NCI-H1092 treated with DMSO at 0.1 percent for 48 hours (cell line): ENCODE data around the gene WDR82.

Experiments
- DNase-seq: peaks from one replicate; lab custom pipeline; 2025; lab: John Stamatoyannopoulos, UW

Gene WDR82

DNA sequence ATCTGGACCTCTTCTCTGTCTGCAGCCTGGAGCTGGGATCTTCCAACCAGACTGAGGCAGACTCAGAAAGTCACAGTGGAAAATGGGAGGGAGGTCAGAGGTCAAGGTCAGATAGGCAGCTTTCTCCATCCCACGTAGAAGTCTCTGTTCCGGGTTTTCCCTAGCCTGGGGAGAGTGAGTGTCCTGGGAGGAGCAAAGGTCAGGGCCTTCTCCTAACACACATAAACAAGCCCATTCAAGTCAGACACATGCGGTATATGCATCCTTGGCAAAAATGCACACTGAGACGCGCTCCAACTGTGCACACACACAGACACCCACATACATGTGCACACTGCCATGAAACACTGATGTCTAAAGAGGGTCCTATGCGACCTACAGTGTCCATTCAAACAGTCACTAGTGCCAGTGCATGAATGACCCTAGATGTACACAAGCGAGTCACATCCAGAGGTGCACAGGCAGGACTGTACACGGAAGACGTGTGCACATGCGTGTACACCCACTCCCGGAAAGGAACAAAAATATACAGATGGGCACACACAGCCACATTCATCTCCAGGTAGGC lies 40.2 kb downstream of the WDR82 start:
- no peak for DNase-seq

DNA sequence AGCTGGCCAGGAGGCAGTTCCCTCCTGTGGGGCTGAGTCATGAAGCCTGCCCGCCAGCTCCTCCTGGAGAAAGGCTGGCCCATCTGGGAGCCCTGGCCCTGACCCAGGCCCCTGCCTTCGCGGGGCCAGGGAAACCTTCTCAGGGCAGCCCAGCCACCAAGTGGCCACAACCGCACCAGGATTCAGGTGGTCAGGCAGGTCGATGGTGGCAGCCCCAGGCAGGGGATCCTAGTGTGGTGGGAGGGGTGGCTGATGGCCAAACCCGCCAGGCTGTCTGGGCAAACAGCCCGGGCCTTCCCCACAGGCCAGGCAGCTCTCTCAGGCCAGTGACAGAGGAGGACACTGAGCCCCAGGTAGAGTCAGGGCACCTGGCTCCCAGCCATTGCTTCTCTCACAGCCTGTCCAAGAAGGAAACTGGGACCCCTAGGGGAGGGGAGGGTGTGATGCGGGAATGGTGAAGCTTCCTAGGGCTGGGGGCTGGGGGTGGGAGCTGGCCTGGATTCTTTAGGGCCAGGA lies 40.7 kb downstream of the WDR82 start:
- DNase-seq: no peak

DNA sequence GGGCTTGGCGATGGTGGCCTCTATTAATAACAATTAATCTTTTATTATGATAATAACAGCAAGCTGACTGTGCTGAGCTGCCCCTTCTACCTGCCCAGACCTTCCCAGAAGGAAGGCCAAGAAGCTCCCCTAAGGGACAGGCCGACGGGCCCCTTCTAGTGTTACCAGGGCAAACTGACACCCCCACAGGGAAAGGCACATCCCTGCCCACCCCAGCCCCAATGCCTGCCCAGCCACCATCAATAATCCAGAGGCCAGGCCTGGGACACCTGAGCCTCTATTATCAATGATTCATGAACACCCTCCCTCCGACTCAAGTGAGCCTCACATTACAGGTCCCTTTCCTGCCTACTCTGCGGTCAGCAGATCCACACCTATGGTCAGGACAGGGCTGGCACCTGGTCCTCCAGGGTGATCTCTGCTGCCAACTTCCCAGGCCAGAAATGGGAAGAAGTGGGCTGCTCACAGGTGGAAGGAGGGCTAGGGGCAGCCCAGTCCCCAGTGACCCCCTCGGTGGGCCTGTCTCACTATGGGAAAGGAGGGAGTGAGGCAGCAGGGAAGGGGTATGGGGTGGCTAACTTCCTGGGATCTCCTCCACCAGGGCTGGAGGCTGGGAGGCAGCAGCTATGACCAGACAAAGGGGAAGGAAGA lies 41.3 kb downstream of the WDR82 start:
- DNase-seq: no peak

DNA sequence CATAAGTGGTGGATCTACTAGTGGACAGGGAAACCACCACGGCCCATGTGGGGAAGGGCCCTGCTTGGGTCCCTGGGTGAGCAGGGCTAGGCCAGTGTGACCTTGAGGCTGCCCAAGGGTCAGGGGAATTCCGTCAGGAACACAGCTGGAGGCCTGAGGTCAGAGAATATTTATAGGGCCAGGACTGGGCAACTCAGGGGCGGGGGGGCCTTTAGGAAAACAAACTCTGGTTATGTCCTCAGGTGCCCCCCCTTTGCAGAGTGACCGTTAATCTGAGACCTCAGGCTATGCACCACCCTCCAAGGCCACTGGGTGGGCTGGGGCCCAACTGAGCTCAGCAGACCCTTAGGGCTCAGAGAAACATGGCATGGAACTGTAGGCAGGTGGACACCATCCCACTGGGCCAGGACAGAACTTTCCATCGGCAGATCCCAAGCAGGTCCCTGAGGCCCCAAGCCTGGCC lies 42.0 kb downstream of the WDR82 start:
- no peak for DNase-seq

DNA sequence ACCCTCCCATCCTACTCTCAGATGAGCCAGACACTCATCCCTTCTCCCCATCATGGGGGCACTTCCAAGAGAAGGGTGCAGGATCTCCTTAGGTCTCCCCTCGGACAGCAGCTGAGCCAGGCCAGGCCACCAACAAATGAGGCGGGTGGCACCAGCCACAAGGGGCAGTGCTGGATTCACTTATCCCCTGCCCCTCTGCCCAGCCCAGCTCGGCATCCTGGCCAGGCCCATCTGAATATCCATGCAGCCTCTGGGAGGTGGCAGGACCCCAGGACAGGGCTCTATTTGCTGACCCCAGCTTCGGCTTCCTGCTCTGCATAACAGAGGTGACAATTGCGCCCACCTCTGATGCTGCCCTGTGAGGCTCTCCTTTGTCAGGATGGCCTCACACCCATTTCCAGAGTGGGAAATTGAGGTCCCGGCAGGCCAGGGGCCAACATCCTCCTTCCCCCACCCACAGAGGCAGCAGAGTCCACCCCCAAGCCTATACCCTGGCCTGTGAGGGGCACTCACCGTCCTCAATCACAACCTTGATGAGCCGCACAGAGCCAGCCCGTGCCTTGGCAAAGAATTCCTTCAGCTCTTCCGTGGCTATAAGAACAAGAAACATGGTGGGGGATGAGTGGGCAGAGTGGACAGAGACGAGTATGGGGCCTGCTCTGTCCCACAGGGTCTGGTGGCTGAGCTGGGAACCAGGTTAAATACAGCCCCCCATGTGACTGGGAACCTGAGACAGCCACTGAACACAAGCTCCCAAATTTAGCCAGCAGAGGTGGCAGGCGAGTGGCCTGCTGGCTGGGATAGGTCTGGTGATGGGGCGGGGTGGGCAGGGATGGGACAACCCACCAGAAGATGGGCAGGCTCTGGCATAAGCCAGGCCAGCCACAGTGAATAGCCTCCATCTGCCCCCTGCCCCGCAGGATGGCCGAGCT lies 43.7 kb downstream of the WDR82 start:
- DNase-seq: no peak

DNA sequence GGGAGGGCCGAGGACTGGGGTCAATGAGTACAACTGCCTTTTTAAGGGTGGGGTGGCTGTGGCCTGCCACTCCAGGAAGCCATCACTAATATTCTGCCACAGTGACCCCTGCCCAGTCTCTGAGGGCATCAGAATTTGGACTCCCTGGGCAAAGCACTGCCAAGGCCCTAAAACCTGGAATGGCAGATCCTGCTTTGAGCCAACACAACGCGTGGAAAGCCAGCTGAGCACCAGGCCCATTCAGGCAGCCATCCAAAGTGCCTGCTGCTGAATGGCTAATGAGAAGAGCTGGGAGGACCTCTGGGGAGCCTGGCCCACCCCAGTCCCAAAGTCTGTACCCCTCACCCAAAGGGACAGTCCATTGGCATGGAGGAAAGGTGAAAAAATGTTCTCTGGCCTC lies 44.5 kb downstream of the WDR82 start:
- DNase-seq: no peak

DNA sequence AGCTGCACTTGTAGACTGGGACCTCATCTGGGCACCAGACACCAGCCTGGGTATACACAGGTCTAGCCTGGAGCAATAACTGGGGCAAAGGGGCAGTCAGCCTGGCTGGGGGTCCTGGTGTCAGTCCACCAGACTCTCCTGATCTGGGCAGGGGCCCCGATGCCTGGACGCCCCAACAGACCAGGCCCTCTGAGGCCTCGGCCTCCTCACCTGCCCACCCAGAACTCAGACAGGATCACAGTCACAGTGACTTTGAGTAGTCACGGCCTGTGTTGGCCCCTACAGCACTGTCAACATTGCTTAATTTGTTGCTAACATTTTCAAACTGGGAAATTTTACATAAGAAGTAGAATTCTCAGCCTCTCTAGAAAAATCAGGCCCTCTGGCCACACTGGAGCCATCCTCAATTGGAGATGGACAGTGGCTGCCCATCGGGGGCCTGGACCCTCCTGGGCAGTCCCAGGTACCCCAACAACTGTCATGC lies 45.3 kb downstream of the WDR82 start:
- DNase-seq: no peak

DNA sequence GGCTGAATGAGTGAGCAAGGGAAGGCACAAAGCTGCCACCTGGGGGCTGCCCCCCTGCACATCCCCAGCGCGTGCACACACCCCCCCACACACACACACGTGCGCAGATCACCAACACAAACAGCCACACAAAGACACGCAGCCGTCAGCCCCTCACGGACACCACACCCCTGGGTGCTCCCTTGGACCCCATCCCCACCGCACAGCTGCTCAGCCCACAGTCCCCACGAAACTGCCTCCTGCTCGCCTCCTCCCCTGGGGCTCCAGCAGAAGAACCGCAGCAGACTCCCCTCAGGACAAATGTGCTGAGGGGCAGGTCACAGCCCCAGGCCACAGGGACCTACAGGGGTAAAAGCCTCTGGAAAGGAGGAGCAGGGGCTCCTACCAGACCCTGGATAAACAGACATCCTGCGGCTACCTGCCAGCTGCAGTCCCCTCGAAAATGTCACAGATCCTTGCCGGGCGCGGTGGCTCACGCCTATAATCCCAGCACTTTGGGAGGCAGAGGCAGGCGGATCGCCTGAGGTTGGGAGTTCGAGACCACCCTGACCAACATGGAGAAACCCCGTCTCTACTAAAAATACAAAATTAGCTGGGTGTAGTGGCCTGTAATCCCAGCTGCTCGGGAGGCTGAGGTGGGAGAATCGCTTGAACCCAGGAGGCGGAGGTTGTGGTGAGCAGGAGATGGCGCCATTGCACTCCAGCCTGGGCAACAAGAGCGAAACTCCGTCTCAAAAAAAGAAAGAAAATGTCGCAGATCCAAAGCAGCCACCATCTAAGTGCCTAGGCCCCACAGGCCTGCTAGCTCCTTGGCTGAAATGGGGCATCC lies 46.0 kb downstream of the WDR82 start:
- DNase-seq: no peak

DNA sequence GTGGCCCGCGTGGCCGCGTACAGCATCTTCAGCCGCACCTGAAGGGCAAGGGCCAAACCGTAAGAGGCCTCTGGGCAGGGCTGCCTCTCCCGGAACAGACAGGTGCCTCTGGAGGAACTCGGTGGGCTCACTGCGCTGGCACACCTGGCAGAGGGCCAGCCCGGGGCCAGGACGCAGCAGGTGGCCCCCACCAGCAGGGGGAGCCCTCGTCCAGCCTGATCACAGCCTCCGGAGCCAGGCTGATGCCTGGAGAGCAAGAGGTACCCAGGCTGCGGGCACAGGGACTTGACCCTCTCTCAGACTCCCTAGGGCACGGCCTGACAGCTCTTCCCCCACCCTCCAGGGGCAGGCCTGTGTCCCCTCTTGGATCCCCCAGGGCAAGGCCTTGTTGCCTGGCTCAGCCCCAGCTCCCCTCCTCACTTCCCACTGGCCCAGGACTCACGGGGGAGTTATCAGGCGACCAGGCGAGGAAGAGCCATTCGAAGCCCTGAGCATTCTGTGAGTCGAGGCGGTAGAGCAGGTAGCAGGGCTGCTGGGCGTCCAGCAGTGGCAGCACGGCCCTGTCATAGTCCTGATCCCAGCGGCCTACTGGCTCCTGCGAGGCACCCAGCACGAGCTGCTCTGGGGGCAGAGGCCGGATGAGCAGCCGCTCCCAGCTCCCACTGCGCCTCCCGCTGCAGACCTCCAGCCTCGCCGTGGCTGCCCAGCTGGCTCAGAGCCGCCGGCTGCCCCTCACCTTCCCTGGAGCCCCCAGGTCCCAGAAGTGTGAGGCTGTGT lies 46.8 kb downstream of the WDR82 start:
- no peak for DNase-seq

DNA sequence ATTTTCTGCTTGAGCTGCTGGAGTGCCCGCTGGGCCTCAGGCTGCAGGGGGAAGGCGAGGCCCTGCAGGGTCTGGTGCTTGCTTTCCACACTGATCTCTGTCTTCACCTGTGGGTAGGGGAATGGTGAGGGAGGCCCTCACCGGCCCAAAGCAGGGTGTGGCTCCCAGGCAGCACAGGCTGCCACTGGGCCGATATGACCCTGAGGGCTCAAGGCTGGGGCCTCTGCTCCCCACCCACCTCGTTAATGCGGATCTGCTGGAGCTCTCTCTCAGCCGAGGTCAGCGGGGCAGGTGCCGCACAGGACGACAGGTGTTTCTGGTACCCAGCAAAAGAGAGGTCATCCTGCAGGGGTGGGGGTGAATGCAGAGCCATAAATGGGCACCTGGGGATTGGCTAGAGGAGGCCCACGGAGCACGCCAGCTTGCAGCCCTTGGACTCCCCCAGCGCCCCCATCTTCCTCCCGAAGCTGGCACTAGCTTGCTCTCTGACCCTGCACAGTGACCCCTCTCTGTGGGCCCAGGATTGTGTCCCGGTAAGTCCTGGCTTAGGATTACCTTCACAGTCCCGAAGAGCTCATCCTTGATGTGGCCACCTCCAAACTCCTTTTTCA lies 47.5 kb downstream of the WDR82 start:
- DNase-seq: no peak

DNA sequence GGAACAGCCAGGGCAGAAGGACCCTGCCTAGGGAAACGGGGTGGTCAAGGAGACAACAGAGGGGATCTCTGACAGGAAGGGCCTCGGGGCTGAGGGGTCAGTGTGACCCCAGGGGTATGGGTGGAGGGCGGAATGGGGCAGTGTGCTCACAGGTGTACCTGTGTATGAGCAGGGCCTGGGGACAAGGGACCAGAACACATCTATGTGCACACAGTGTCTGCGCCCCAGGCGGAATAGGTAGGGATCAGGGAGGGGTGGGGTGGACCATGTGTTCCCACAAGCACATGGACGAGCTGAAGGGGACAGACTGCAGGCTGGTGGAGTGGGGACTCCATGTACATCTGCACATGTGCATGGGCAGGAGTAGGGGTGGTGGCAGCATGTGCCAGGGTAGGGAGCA lies 48.0 kb downstream of the WDR82 start:
- DNase-seq: no peak

DNA sequence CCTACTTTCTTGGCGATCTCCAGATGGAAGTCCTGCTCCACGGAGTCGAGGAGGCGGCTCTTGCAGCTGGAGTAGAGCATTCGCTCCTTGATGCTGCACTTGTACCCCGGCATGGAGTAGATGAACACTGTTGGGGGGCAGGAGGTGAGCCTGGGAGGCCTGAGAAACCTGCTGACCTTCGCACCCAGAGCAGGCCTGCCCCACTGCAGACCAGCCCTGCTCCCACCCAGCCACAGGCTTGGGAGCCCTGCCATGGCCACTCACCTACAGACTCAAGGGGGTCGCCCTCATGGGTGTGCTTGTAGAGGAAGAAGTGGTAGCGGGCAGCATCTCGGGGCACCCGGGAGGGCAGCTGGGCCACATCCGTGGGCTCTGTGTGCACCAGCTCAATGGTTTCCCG lies 48.8 kb downstream of the WDR82 start:
- DNase-seq: no peak

DNA sequence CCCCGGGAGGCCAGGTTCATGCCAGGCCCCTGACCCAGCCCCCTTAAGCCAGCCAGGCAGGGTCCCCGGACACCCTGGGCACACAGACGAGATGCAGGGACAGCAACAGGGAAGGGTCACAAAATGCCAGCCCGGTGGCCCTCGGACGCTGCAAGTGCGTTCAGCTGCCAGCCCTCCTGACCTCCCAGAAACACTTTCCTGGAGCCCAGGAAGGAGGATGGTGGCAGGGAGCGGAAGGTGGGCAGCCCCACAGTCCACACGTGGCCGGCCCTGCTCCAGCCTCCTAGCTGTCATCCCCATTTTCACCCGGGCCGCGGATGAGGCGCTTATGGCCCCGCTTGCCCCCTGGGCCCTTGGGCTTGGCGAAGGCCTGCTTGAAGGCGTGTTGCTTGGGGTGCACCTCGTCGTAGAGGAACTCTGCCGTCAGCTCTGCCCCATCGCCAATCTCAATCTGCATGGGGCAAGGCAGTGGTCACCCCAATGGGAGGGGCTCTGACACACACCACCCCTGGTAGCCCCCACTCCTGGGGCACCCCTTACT lies 49.6 kb downstream of the WDR82 start:
- DNase-seq: no peak

DNA sequence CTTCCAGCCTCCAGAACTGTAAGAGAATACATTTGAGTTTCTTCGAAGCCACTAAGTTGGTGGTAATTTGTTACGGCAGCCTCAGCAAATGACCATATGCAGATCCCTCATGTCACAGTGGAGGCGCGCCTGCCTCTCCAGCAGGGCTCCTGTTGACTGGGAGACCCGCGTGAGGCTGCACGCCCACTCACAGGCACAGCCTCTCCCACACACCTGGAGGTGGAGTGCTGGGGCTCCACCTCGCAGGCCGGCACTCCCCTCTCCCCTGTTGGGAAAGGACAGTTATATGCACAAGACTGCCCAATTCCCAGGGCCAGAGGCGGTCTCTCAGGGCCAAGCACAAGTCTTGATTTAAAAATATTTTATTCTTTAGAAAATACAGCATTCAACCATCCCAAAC lies 50.2 kb downstream of the WDR82 start:
- no peak for DNase-seq

DNA sequence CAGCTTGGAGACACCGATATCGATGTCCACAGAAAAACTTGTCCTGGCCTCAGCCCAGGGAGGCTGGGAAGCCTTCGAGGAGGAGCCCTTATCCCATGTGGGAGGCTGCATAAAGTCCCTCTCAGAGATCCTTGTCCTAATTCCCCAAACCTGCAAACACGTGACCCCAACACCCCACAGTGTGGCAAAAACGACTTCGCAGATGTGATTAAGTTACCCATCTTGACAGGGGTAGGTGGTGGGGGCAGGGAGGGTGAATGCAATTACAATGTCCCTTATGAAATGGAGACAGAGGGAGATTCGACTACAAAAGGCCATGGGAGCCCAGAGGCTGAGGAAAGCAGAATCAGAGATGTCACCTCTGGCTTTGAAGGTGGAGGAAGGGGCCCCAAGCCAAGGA lies 50.7 kb downstream of the WDR82 start:
- DNase-seq: no peak

DNA sequence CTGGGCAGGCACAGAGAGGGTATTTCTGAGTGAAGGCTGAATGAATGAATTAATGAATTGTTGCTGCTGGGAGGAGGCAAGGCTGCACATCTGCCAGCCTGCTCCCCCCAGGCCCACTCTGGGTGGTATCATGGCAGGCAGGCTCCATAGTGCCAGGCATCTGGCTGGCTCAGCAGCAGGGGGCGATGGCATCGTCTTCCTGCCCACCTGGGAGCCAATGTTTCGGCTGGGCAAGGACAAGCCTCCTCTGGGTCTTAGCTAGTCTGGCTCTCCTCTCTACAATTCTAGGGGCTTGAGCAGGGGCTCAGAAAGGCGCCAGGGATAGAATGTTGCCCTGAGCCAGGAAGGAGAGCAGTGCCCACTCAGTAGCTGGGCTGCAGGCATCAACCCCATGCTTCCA lies 51.3 kb downstream of the WDR82 start:
- no peak for DNase-seq

DNA sequence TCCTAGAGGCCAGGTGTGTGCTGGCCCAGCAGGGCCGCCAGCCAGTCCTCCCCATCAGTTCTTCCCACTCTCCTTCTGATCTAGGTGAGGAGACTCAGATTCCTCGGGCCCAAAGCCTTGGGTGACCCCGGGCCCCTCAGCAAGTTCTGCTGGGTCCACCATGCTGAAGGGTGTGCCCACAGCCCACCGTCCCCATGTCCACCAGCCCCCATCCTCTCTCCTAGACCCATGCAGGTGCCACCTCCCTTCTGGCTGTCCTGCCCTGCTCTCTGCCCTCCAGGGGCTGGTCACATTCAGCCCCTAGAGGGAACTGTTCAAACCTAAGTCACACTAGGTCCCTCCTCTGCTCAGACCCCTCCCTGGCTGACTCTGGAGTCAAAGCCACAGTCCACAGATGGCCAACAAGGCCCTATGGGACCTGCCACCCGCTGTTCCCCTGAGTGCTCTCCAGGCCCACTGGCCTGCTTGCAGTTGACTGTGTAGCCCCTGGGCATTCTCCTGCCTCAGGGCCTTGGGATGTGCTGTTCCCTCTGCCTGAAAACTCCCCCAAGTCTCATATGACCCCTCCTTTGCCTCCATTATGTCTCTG lies 52.1 kb downstream of the WDR82 start:
- DNase-seq: no peak

DNA sequence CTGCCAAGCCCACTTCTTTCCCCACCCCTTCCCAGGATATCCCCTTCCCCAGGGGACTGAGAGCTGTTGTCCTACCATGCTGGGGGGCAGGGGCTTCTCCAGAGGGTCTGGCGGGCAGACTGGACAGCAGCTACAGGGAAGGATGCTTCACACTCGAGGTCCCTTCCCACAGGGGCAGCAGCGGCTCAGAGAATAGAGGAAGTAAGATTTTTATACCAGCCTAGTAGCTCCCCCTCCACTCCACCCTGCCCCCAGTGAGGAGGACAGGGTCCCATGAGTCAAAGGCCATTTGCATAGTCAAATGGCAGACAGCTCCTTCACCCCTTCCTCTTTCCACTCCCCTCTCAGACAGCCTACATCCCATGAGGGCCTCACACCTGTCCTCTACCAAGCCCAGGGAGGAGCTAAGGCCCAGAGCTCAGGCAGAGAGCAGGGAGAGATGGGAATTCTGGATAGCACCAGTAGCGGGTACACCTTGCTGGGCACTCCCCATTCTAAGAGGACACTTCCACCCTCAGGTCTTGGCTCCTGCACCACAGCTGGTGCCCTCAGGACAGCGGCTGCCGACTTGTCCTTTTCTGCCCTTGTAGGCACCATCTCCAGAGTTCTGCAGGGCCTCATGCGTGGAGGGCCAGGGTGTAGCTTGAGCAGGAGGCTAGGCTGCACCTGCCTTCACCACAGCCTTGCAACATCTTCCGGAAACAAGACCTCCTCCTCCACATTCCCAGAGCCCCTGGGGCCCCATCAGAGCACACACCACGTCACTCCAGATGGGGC lies 52.8 kb downstream of the WDR82 start, which contains the start of gene TLR9:
TLR9 (minus strand) TSS at position 194 of the 777 bp plus-strand sequence; CDS start at position 78, 116 bp downstream.
- no peak for DNase-seq
